HEK293T (cell line): ENCODE data around the gene UNC45A.
"Not testable (repeated sequence)": the region's sequence is repeated elsewhere in the genome, so short reads cannot be mapped to it uniquely, and the experiment has no call there.

Source experiments
- ARNT ChIP-seq: fragments of 450-650 bp; IDR thresholded peaks from 2 replicates; pipeline ENCODE4 v1.6.1; 2017; ENCODE audit warnings: mild to moderate bottlenecking
- BHLHE40 ChIP-seq: fragments of 450-650 bp; IDR thresholded peaks from 2 replicates; pipeline ENCODE4 v1.6.1; 2016; ENCODE audit warnings: mild to moderate bottlenecking, moderate library complexity, borderline replicate concordance
- FOXA1 ChIP-seq: fragments of 450-650 bp; IDR thresholded peaks from 2 replicates; pipeline ENCODE4 v1.6.1; 2016; ENCODE audit warnings: mild to moderate bottlenecking
- FOXK2 ChIP-seq: fragments of 450-650 bp; IDR thresholded peaks from 2 replicates; pipeline ENCODE4 v1.6.1; 2016; ENCODE audit warnings: mild to moderate bottlenecking
- FOXM1 ChIP-seq: fragments of 450-650 bp; IDR thresholded peaks from 2 replicates; pipeline ENCODE4 v1.6.1; 2017; ENCODE audit warnings: mild to moderate bottlenecking, borderline replicate concordance
- HDGF ChIP-seq: fragments of 450-650 bp; IDR thresholded peaks from 2 replicates; pipeline ENCODE4 v1.6.1; 2017; ENCODE audit warnings: antibody characterized with exemption, borderline replicate concordance
- L3MBTL2 ChIP-seq: fragments of 450-650 bp; conservative IDR thresholded peaks from 2 replicates; pipeline ENCODE4 v1.6.1; 2016; ENCODE audit warnings: mild to moderate bottlenecking
- LEF1 ChIP-seq: fragments of 450-650 bp; IDR thresholded peaks from 2 replicates; pipeline ENCODE4 v1.6.1; 2017; ENCODE audit warnings: mild to moderate bottlenecking, borderline replicate concordance
- NFRKB ChIP-seq: fragments of 450-650 bp; IDR thresholded peaks from 2 replicates; pipeline ENCODE4 v1.6.1; 2016; ENCODE audit warnings: mild to moderate bottlenecking, moderate library complexity
- SP1 ChIP-seq: fragments of 450-650 bp; IDR thresholded peaks from 2 replicates; pipeline ENCODE4 v1.6.1; 2017
- TARDBP ChIP-seq: fragments of 450-650 bp; IDR thresholded peaks from 2 replicates; pipeline ENCODE4 v1.6.1; 2016
- ZNF384 ChIP-seq: fragments of 450-650 bp; IDR thresholded peaks from 2 replicates; pipeline ENCODE4 v1.6.1; 2016
- TF ChIP-seq, protein P1 (sequence below): fragments of 450-650 bp; IDR thresholded peaks from 2 replicates; pipeline ENCODE4 v1.6.1; 2016

- not testable (repeated sequence) for TF ChIP-seq FOXK2, NFRKB, FOXA1, FOXM1, ARNT, BHLHE40, SP1, TARDBP, HDGF, LEF1, ZNF384, L3MBTL2
- TF ChIP-seq, protein P1, sequence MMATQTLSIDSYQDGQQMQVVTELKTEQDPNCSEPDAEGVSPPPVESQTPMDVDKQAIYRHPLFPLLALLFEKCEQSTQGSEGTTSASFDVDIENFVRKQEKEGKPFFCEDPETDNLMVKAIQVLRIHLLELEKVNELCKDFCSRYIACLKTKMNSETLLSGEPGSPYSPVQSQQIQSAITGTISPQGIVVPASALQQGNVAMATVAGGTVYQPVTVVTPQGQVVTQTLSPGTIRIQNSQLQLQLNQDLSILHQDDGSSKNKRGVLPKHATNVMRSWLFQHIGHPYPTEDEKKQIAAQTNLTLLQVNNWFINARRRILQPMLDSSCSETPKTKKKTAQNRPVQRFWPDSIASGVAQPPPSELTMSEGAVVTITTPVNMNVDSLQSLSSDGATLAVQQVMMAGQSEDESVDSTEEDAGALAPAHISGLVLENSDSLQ: not testable (repeated sequence)
These were observed 25.6 kb upstream of the UNC45A start for GRCh38 chr15:90909449-90909848.
